KOPT-K1 (cell line): ENCODE results near the gene SLC24A3.

Experiments
- H3K27ac ChIP-seq: fragments of 200-600 bp; sonication (generic); 2 replicates; pipeline ENCODE4 v1.5.1; 2016; ENCODE audit warnings: antibody characterized with exemption, mild to moderate bottlenecking, low read depth, low read length; ENCODE audit not compliant: poor library complexity, severe bottlenecking
- H3K36me3 ChIP-seq: fragments of 200-600 bp; sonication (generic); 2 replicates; pipeline ENCODE4 v1.5.1; 2017; ENCODE audit warnings: antibody characterized with exemption, mild to moderate bottlenecking, low read length, moderate library complexity; ENCODE audit not compliant: insufficient read depth
- H3K9me3 ChIP-seq: fragments of 200-600 bp; sonication (generic); 2 replicates; pipeline ENCODE4 v1.5.1; 2017; ENCODE audit warnings: antibody characterized with exemption, low read length, mild to moderate bottlenecking; ENCODE audit not compliant: insufficient read depth, poor library complexity, severe bottlenecking

Gene SLC24A3

DNA sequence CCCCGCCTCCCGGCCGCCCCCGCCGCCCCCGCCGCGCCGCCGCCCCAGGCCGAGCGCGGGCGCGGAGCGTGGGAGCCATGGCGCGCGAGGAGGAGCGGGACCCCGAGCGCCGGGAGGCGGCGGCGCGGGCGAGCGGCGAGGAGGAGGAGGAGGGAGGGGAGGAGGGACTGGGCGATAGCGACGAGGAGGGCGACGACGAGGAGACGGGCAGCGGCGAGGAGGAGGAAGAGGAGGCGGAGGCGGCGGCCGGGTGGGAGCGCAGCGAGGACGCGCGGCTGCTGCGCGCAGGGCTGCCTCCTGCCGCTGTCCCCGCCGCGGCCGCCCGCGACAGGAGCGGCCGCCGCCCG, at the start of gene SLC24A3:
TSS of gene SLC24A3 (plus strand) at position 174 of the 347 bp plus-strand sequence.
- H3K9me3 ChIP-seq: no peaks in the 10 kb centered on the region
- H3K36me3 ChIP-seq: no peaks in the 10 kb centered on the region
- H3K27ac ChIP-seq: no peak within 1 kb of the TSS

DNA sequence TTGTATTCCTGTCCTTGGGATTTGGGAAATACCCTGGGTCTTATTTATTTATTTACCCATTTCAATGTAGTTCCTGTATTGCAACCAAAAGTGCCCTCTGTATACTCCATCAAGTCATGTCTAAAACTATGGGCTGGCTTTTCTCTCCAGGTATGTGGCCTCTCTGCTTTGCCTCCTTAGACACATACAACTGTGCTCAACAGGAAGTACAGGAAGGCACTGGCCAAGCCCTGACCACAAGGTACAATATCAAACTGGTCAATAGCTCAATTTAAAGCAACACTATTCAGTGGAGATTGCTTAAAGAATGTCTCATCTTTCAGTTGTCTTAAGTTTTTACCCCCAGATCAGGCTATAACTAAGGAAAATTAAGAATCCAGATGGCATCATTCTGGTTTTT, 42.3 kb upstream of the SLC24A3 start:
- H3K36me3 ChIP-seq: no peaks in the 10 kb centered on the region
- H3K27ac ChIP-seq: no peak overlapping the region
- no peaks in the 10 kb centered on the region for H3K9me3 ChIP-seq

DNA sequence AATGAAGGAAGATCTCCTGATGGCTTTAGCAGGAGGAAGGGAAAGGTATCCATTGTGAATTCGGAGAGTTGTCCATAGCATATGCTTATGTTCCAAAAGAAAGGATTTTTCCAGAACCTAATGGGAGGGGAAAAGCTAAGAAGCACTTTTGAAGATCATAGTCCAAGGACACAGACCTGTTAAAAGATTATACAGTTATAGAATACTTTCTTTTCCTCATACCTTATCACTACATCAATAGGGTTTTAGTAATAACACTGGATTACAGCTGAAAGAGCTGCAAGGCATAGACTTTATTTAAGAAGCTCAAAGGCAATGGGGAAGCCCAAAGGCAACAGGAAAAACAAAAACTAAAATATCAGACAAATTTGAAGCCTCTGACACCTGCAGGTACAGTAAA, 39.8 kb upstream of the SLC24A3 start:
- H3K27ac ChIP-seq: no peak overlapping the region
- no peaks in the 10 kb centered on the region for H3K9me3 ChIP-seq
- H3K36me3 ChIP-seq: no peaks in the 10 kb centered on the region

DNA sequence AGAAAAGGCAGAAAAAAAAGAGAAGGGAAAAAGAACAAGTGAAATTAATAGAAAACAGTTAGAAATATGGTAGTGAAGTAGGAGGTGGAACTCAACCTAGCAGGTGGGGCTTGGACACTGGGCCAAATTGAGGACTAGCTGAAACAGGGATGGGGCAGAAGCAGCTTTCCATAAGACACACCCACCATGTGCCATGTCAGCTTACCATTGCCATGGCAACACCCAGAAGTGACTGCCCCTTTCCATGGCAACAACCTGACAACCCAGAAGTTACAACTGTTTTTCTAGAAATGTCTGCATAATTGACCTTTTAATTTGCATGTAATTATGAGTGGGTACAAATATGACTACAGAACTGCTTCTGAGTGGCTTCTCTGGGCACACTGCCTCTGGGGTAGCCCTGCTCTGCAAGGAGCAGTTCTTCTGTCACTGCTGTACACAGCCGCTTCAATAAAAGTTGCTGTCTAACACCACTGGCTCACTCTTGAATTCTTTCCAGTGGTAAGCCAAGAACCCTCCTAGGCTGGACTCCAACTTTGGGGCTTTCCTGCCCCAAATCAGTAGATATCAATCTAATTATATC, 35.9 kb upstream of the SLC24A3 start:
- Histone ChIP-seq H3K9me3 (no peaks in the 10 kb centered on the region), H3K36me3 (no peaks in the 10 kb centered on the region), H3K27ac (no peak overlapping the region)

DNA sequence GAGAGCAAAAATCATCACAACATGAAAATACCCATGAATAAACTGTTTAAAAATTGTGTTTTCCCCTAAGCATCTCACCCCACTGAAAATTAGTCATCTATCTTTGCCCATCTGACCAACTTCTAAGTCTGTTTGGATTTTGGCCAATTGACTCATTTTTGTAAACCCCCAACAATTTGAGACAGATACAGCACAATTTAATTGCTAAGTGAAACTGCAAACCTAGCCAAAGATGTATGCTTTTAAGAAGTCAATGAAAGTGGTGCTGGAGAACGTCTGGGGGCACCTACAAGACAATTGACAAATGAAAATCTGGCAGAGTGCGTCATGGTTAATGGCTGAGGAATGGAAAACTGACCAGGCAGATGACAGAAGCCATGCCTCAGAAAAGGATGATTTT, 30.9 kb upstream of the SLC24A3 start:
- Histone ChIP-seq H3K27ac (no peak overlapping the region), H3K36me3 (no peaks in the 10 kb centered on the region), H3K9me3 (no peaks in the 10 kb centered on the region)

DNA sequence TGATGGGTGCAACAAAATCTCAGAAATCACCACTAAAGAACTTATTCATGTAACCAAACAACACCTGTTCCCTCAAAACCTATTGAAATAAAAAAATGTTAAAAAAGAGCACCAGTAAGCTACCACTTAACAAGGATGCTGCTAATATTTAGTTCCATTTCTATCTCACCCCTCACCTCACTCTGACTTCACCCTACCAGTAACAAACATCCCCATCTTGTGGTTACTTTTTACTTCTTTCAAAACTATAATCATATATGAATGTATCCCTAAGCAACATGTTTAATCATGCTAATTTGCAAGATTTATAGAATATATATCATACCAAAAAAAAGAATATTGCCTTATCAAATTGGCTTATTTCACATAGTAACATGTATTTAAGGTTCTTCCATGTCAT, 27.4 kb upstream of the SLC24A3 start:
- Histone ChIP-seq H3K36me3 (no peaks in the 10 kb centered on the region), H3K27ac (no peak overlapping the region), H3K9me3 (no peaks in the 10 kb centered on the region)

DNA sequence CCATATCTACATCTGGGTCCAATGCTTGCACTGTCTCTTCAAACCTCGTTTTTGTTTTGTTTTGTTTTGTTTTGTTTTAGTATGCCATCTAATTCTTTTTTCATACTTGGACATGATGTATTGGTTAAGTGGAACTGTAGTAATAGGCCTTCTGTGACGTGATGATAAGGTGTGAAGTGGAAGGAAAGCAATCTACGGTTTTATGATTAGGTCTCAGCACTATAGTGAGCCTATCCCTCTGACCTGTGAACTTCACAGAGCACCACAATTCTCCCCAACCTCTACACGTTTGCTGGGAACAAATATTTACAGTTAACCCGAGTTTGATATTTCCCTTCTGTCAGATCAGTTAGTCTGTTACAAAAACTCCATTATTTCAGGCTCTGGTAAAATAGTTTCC, 19.1 kb upstream of the SLC24A3 start:
- Histone ChIP-seq H3K27ac (no peak overlapping the region), H3K36me3 (no peaks in the 10 kb centered on the region), H3K9me3 (no peaks in the 10 kb centered on the region)

DNA sequence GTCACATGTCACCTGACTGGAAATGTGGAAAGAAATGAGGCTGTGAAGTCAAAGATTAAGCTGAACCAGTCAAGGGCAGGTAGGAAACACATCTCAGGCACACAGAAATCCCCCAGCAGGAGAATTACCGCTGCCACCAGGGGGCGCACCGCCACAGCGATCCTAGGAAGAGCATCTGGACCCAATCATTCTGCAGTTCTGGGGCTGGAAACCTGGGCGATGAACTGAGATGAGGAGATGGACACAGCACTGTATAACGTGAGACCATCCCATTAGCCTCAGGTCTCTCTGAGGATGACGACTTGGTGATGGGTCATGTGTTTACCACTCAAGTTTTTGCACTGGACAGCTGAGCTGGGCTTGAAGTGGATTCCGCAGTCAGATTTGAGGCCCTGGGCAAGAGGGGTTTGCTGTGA, 6.5 kb upstream of the SLC24A3 start:
- H3K9me3 ChIP-seq: no peaks in the 10 kb centered on the region
- no peak overlapping the region for H3K27ac ChIP-seq
- no peaks in the 10 kb centered on the region for H3K36me3 ChIP-seq

DNA sequence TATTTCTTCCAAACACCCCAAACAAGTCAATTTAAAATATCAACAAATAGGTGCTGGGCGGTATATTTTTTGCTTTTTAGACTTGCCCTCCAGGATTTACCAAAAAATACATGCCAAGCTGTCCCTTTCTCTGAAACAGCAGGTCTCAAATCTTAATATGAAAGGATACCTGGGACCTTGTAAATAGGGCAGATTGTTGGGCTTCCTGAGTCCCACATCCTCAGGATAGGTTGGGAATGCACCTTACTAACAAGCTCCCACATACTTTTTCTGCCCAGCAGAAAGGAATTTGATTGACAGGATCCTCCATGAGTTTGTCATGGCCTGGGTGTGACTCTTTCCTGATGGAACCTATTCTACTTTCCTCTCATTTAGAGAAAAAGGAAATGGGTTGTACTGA, 4.9 kb upstream of the SLC24A3 start:
- H3K9me3 ChIP-seq: no peaks in the 10 kb centered on the region
- H3K27ac ChIP-seq: no peak overlapping the region
- H3K36me3 ChIP-seq: no peaks in the 10 kb centered on the region

DNA sequence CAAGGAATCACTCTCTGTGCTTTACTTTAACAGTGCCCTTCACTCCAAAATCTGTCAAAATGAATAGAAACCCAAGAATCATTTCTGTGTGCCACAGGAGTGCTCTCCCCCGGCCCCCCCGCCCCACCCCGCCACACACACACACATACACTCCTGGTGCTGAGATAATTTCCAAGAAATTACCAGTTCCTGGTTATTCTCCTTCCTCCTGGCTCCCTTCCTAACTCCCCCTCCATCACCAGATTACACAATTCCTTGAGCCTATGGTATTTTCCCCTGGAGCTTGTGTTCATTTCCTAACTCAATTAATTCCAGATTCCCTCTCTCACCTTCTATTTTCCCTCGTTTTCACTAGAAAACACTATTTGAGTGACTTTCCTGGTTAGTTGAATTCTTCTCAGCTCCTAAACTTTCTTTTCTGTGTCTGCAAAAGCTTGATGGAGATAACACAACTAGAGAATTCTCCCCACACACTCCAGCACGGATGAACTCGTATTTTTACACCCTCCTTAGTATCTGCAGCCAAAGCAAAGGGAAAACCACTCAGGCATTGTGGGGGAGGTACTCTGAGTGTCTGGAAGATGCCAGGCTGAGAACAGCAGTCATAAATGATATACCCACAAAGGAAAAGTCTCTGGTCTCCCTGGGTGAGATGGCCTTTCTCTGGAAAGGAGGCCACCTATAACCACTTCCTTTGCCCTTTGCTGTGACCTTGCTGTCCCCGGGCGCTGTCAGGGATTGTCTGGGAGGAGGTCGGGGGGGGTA, 1.9 kb upstream of the SLC24A3 start:
- no peak overlapping the region for H3K27ac ChIP-seq

DNA sequence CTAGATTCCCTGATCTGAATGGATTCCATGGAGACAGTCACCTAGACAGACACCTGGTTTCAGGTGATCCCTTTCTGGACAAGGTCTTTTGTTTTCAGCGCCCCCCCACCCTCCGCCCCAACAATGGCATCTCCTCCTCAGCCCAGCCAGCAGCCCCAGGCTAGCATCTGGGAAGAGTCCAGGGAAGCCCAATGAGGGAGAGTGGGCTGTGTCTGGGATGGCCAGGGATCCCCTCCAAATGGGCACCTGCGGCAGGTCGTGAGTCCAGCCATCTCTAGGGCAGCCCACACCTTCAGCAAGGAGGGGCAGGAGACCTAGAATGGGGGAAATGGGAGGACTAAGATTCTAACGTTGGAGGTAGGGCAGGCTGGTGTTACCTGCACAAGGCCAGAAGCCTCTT, 1.2 kb upstream of the SLC24A3 start:
- no peaks in the 10 kb centered on the region for H3K36me3 ChIP-seq
- no peak overlapping the region for H3K27ac ChIP-seq
- H3K9me3 ChIP-seq: no peaks in the 10 kb centered on the region

More for the DNA sequence above, 1.9 kb upstream of the SLC24A3 start:
- Histone ChIP-seq H3K9me3 (no peaks in the 10 kb centered on the region), H3K36me3 (no peaks in the 10 kb centered on the region)

DNA sequence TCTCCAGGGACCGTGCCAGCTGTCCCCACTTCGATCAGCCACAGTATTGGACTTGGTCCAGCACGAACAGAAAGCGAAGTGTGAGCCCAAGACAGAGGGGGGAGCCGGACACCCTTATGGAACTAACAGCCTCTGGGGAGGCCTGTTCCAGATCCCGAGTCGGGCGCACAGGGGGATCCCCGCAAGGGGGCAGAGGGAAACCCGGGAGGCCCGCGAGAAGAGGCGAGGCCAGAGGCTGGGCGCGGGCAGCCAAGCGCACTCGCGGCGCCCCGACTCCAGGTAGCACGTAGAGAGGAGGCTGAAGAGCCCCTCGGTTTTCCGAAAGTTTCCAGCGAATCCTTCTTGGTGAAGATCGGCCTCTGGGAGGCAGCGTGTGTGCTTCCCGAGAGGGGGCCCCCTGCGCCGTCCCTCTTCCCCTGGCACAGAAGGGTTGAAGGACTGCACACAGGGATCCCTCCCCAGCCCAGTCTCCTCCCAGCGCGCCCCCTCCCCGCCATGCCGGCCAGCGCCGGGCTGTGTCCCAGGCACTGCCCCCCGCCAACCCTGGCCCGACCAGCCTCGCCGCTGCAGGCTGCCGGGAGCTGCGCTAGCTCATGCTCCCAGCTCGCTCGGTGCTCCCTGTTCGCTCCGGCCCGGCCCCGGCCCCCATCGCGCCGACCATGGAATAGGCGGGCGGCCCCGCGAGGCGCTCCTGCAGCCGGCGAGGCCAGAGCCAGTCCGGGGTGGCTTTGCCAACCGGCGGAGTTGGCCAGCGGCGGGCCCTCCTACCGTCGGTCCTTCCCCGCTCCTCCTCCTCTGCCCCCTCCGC, 577 bp upstream of the SLC24A3 start:
- H3K36me3 ChIP-seq: no peaks in the 10 kb centered on the region
- no peaks in the 10 kb centered on the region for H3K9me3 ChIP-seq
- H3K27ac ChIP-seq: no peak overlapping the region

DNA sequence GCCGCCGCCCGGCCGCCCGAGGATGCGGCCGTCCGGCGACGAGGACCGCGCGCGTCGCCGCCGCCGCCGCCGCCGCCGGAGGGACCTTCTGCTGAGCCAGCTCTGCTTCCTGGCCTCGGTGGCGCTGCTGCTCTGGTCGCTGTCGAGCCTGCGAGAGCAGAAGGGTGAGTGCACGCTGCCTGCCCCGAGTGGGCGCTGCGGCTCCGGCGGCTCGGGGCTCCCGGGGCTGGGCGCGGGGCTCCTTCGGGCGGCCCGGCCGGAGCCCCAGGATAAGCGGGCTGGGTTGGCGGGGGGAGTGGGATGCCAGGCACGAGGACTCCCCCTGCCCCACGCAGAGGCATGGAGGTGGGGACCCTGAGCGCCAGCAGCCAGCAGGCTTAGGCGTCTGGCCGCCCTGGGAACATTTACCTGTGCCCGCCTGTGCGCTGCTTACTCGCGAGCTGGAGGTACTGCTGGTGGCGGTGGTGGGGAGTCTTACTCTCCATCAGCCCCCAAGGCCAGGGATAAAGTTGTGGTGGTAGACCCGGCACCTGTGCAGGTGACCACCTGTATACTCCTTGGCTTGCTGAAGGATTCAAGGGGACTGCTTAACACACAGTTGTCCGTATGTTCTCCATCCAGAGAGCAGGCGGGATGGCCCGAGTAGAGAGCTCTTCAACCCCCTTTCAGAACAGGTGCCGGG, 520 bp downstream of the SLC24A3 start:
- no peak overlapping the region for H3K27ac ChIP-seq
- no peaks in the 10 kb centered on the region for H3K9me3 ChIP-seq
- H3K36me3 ChIP-seq: no peaks in the 10 kb centered on the region

DNA sequence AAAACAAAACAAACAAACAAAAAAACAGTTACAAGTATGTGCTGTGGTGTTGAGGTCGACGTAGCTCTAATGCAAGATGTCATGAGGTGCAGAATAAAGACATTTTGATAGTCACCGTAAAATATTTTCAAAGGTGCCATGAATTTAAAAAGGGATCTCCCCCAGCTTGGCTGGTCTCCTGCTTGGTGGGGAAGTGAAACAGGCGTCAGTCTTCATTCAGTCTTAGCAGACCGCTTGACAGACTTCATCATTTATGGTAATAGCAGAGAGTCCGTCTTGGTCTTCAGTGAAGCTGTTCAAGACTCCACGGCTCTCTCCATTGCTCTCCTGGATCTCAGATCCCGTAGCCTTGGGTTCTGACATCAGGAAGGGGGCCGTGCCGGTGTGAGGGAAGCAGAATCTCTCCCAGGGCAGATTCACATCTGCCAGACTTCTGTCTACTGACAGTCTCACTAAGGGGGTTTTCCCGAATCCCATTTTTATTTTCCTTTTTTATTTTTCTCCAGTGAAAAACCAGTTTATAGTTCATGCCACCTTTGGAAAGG, 1.6 kb downstream of the SLC24A3 start:
- no peaks in the 10 kb centered on the region for H3K36me3 ChIP-seq
- H3K27ac ChIP-seq: no peak overlapping the region

DNA sequence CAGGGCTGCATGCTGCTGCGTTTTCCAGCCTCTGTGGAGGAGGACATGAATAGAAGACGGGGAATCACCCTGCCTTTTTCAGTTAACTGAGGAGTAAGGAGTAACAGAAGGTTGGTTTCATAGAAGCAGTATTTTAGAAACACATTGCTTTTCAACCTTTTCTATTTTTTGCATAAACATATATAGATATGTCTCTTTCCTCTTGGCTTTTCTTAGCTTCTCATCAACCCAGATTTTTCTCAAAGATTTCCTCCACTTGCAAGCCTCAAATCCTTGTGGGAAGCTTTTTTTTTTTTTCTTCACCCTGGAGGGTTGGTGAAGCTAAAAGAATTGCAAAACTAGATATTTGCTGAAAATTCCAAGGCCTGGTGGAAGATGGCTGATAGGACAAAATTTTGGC, 6.0 kb downstream of the SLC24A3 start:
- no peak overlapping the region for H3K27ac ChIP-seq

More for the DNA sequence above, 1.6 kb downstream of the SLC24A3 start:
- no peaks in the 10 kb centered on the region for H3K9me3 ChIP-seq

More for the DNA sequence above, 6.0 kb downstream of the SLC24A3 start:
- Histone ChIP-seq H3K9me3 (no peaks in the 10 kb centered on the region), H3K36me3 (no peaks in the 10 kb centered on the region)
